SJCRH30 (cell line): Measurements from ENCODE around the gene AXL. TPM values are rescaled to one million over a fixed set of nuclear protein-coding genes. Genes with fewer than 3 reads are reported as not detected.
"Not testable (repeated sequence)": the region's sequence is repeated elsewhere in the genome, so short reads cannot be mapped to it uniquely, and the experiment has no call there.

ENCODE experiments used
- DNase-seq, 2 experiments: peaks; one replicate each; pipeline ENCODE4 v3.0.0-alpha.2; 2015 to 2020
- H3K27ac ChIP-seq: fragments of 250-450 bp; sonication (Bioruptor Pico); 2 replicates; pipeline ENCODE4 v1.5.1; 2020; ENCODE audit warnings: mild to moderate bottlenecking, moderate library complexity
- H3K27me3 ChIP-seq: fragments of 250-450 bp; sonication (Bioruptor Pico); 2 replicates; pipeline ENCODE4 v1.5.1; 2020; ENCODE audit warnings: mild to moderate bottlenecking, moderate library complexity
- H3K36me3 ChIP-seq: fragments of 250-450 bp; sonication (Bioruptor Pico); 2 replicates; pipeline ENCODE4 v1.5.1; 2020; ENCODE audit warnings: mild to moderate bottlenecking, moderate library complexity
- H3K4me1 ChIP-seq: fragments of 250-450 bp; sonication (Bioruptor Pico); 2 replicates; pipeline ENCODE4 v1.5.1; 2020; ENCODE audit warnings: mild to moderate bottlenecking, moderate library complexity
- H3K4me3 ChIP-seq: fragments of 250-450 bp; sonication (Bioruptor Pico); 2 replicates; pipeline ENCODE4 v1.5.1; 2020; ENCODE audit warnings: mild to moderate bottlenecking, moderate library complexity
- H3K9me3 ChIP-seq: fragments of 250-450 bp; sonication (Bioruptor Pico); replicated peaks from 2 replicates; pipeline ENCODE4 v1.5.1; 2020; ENCODE audit warnings: mild to moderate bottlenecking, moderate library complexity
- total RNA-seq: library from RNA; depleted of rRNA; stranded (reverse); fragments of >200 nt; shearing (Covaris generic); gene quantifications from 2 replicates; pipeline ENCODE4 v1.2.3, GENCODE V29; 2014; rRNA removed

AXL gene
- 24.1 and 25.1 TPM in 2 replicates for total RNA-seq

DNA sequence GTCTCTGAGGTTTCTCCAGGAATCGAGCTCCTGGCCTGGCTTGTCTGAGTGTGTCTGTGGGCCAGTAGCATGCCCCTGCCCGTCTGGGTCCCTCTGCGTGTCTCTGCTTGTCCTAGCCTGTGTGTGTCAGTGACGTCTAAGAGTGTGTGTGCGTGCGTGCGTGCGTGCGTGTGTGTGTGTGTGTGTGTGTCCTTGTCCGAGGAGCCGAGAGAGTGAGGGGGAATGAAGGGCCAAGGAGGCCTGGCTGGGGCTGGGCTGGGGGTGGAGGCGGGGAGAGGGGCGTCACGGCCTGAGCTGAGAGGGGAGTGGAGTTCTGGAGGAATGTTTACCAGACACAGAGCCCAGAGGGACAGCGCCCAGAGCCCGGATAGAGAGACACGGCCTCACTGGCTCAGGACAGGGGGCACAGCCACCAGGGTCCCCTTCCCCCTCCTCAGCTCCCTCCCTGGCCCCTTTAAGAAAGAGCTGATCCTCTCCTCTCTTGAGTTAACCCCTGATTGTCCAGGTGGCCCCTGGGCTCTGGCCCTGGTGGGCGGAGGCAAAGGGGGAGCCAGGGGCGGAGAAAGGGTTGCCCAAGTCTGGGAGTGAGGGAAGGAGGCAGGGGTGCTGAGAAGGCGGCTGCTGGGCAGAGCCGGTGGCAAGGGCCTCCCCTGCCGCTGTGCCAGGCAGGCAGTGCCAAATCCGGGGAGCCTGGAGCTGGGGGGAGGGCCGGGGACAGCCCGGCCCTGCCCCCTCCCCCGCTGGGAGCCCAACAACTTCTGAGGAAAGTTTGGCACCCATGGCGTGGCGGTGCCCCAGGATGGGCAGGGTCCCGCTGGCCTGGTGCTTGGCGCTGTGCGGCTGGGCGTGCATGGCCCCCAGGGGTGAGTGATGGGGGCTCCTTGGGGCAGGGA lies at the start of gene AXL:
AXL (plus strand) TSS at position 609 of the 893 bp plus-strand sequence; CDS start at position 779, 170 bp downstream.
- peak; percentile 76 to 80 for DNase-seq
- Histone ChIP-seq H3K4me1 (peaks cover 14% of the 10 kb centered on the region), H3K4me3 (peak within 1 kb of the TSS; percentile 76), H3K27ac (peak within 1 kb of the TSS; percentile 24; the same call in 1 of the 2 replicates), H3K36me3 (peaks cover 6% of the 10 kb centered on the region; the same call in 1 of the 2 replicates), H3K9me3 (no peaks in the 10 kb centered on the region), H3K27me3 (no peaks in the 10 kb centered on the region)

DNA sequence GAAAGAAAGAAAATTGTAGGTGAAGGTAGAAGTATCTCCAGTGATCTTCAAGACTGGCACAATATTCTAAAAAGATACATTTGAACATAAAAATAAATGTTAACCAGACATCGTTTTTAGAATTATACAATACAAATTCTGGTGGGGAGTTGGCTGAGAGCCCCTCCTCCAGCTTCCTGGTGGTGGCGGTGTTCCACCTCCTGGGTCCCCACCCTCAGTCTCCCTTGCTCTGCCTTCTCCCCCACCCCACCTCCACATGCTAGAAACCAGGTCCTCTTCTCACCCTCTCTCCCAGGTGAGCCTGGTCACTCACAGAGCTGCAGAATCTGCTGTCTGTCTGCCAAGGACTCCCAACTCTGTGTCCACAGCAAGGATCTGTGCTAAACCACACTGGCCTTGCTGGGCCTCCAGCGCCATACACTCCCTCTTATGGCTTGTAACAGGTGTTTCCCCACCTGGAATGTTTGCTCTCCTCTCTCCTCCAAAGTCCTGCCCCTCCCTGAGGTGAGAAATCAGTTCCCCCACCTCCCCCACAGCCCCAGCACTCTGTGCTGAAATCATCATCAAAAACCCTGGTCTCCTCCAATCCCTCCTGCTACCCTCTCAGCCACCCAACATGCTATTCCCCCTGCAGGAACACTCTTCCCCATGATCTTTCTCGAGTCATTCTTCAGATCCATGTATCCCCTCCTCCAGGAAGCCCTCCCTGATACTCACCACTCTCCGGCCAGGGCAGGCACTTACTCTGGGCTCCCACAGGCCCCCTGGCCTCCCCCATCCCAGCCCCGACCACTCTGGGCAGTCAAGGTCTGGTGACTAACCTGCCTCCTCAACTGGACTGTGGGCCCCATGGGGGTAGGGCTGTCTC lies 46.5 kb upstream of the AXL start:
- no peaks in the 10 kb centered on the region for H3K9me3 ChIP-seq
- no peak for DNase-seq
- no peaks in the 10 kb centered on the region for H3K36me3 ChIP-seq
- H3K27me3 ChIP-seq, result peaks cover 13% of the 10 kb centered on the region
- H3K4me3 ChIP-seq, result no peak overlapping the region
- H3K27ac ChIP-seq, result no peak overlapping the region
- peaks cover 4% of the 10 kb centered on the region; the same call in 1 of the 2 replicates for H3K4me1 ChIP-seq

DNA sequence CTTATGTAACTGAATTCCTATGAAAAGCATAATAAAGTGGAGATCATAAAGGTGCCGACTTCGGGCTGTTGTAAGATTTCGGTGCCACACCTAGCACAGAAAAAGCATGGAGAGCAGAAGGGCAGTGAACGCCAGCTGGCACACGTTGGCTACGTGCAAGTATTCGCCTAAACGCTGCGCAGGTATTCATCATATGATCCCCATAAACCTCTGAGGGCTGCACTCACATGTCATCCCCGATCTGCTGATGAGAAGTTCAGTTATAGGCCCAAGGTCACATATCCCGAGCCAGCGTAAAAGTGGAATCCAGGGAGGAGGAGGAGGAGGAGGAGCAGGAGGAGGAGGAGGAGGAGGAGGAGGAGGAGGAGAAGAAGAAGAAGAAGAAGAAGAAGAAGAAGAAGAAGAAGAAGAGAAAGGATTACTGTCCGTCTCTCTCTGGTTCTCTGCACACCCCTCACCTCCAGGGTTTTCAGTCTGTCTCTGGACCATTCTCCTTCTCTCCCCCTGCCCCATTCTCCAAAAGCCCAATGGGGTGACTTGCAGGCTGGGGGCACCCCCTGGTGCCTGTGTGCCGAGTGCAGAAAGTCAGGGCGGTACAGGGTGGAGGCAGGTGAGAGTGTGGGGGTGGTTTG lies 44.6 kb upstream of the AXL start:
- no peak overlapping the region for H3K4me3 ChIP-seq
- no peaks in the 10 kb centered on the region for H3K9me3 ChIP-seq
- peaks cover 4% of the 10 kb centered on the region; the same call in 1 of the 2 replicates for H3K4me1 ChIP-seq

DNA sequence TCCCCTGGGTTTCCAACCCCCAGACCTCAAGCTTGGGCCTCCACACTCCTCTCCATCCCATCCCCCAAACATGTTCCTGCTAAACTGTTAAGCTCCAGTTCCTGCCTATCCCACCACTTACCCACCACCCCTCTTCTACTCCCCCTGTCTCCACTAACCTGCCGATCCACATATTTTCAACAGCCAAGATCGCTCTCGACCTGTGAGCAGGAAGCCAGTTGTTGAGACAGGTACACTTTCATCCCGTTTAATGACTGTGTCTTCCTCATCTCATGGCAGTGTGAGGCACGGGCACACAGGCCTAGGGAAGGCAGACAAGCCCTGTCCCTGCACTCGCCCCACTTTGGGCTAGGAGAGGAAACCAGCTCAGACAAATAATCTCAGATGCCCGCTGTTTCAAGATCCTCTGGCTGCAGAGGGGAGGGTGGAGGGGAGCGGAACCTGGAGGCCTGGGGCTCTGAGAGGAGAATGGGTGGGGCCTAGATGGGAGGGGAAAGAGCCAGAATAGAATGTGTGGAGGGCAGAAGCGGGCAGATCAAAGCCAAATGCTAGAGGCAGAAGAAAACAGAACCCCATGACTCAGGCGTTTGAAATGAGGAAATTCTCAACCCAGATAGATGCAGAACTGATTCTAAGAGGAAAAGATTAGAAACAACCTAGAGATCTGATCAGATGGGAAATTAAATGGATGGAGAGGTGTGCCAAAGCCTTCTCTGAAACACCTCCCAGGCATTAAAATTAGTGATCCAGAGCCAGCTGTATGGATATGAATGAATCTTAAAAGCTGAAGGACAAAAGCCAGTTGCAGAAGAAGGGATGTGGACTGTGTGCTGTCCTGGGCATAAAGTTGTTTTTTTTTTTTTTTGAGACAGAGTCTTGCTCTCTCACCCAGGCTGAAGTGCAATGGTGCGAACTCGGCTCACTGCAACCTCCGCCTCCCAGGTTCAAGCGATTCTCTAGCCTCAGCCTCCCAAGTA lies 42.9 kb upstream of the AXL start:
- peak; percentile 29 to 39 for DNase-seq
- Histone ChIP-seq H3K9me3 (no peaks in the 10 kb centered on the region), H3K27ac (no peak overlapping the region), H3K27me3 (peaks cover 6% of the 10 kb centered on the region), H3K36me3 (no peaks in the 10 kb centered on the region), H3K4me3 (no peak overlapping the region), H3K4me1 (peaks cover 4% of the 10 kb centered on the region; the same call in 1 of the 2 replicates)

More for the DNA sequence above, 44.6 kb upstream of the AXL start:
- DNase-seq, result no peak
- Histone ChIP-seq H3K27ac (no peak overlapping the region), H3K27me3 (peaks cover 13% of the 10 kb centered on the region), H3K36me3 (no peaks in the 10 kb centered on the region)

DNA sequence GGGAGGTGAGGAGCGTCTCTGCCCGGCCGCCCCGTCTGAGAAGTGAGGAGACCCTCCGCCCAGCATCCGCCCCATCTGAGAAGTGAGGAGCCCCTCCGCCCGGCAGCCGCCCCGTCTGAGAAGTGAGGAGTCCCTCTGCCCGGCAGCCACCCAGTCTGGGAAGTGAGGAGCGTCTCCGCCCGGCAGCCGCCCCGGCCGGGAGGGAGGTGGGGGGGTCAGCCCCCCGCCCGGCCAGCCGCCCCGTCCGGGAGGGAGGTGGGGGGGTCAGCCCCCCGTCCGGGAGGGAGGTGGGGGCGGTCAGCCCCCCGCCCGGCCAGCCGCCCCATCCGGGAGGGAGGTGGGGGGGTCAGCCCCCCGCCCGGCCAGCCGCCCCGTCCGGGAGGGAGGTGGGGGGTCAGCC lies 38.9 kb upstream of the AXL start:
- not testable (repeated sequence) for H3K4me3 ChIP-seq, DNase-seq, H3K27ac ChIP-seq, H3K36me3 ChIP-seq, H3K9me3 ChIP-seq, H3K4me1 ChIP-seq, H3K27me3 ChIP-seq

DNA sequence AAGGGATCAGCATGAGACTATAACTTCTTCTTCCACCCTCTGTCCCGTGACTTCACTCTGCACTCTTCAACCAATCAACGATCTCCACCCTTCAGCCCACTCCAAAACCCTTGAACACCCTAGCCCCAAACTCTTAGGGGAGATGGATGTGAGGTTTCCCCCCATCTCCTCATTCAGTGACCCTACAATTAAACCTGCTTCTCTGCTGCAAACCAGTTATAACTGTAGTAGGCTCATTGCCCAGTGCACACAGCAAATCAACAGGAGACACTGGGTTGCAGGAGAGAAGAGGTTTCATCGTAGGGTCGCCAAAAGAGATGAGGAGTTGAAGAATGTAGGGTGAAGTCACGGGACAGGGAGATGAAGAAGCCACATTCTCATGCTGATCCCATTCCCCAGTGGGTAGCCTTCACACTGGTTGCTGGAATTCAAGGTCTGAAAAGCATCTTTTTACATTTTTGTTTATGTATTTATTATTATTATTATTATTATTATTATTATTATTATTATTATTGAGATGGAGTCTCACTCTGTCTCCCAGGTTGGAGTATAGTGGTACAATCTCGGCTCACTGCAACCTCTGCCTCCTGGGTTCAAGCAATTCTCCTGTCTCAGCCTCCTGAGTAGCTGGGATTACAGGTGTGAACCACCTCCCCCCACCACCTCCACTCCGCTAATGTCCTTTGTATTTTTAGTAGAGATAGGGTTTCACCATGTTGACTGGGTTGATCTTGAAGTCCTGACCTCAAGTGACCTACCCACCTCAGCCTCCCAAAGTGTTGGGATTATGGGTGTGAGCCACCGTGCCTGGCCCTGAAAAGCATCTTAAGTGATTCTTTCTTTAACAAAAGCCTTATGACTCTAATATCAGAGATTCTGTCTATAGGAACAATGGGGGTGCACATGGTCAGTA lies 31.8 kb upstream of the AXL start:
- DNase-seq, result no peak

DNA sequence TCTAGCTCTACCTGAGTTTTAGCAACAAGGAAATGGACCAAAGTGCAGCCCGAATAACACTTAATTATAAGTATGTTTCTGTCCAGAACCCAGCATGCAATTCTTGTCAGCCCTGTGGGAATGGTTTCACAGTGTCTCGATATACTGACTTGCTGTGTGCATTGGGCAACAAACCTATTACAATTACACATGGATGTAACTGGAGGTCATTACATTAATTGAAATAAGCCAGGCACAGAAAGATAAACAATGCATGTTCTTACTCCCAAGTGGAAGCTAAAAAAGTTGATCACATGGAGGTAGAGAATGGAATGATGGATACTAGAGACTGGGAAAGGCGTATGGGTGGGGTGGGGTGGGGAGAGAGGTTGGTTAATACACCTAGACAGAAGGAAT lies 31.1 kb upstream of the AXL start:
- H3K27me3 ChIP-seq, result peaks cover 31% of the 10 kb centered on the region

More for the DNA sequence above, 31.8 kb upstream of the AXL start:
- Histone ChIP-seq H3K36me3 (no peaks in the 10 kb centered on the region), H3K27ac (no peak overlapping the region), H3K9me3 (no peaks in the 10 kb centered on the region), H3K27me3 (peaks cover 25% of the 10 kb centered on the region), H3K4me3 (no peak overlapping the region), H3K4me1 (no peaks in the 10 kb centered on the region)

DNA sequence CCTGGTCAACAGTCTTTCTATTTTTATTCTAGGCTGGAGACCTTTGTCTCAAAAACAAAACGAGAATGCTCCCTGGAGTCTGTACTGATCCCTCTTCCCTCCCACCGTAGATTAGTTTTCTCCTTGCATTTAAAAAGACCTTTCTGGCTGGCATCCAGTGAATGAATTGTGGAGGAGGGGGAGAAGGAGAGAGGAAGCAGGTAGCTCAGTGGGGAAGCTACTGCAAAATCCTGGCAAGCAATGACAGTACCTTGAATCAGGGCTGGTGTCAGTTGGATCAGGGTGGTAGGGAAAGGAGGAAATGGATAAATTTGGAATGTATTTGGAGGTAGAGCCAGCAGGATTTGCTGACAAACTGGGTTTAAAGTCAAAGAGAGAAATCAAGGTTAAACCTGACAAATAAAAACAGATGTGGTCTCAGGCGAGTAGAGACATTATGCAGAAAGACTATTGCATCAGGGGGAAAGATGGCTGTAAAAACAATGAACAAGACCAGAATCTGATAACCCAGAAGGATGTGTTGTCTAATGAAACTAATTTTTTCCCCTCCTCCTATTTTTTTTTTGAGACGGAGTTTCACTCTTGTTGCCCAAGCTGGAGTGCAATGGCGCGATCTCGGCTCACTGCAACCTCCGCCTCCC lies 29.5 kb upstream of the AXL start:
- Histone ChIP-seq H3K27ac (no peak overlapping the region), H3K36me3 (no peaks in the 10 kb centered on the region), H3K4me3 (no peak overlapping the region), H3K4me1 (no peaks in the 10 kb centered on the region), H3K9me3 (no peaks in the 10 kb centered on the region), H3K27me3 (peaks cover 38% of the 10 kb centered on the region)
- DNase-seq, result no peak

More for the DNA sequence above, 31.1 kb upstream of the AXL start:
- Histone ChIP-seq H3K27ac (no peak overlapping the region), H3K4me1 (no peaks in the 10 kb centered on the region), H3K4me3 (no peak overlapping the region), H3K9me3 (no peaks in the 10 kb centered on the region), H3K36me3 (no peaks in the 10 kb centered on the region)
- DNase-seq, result no peak

DNA sequence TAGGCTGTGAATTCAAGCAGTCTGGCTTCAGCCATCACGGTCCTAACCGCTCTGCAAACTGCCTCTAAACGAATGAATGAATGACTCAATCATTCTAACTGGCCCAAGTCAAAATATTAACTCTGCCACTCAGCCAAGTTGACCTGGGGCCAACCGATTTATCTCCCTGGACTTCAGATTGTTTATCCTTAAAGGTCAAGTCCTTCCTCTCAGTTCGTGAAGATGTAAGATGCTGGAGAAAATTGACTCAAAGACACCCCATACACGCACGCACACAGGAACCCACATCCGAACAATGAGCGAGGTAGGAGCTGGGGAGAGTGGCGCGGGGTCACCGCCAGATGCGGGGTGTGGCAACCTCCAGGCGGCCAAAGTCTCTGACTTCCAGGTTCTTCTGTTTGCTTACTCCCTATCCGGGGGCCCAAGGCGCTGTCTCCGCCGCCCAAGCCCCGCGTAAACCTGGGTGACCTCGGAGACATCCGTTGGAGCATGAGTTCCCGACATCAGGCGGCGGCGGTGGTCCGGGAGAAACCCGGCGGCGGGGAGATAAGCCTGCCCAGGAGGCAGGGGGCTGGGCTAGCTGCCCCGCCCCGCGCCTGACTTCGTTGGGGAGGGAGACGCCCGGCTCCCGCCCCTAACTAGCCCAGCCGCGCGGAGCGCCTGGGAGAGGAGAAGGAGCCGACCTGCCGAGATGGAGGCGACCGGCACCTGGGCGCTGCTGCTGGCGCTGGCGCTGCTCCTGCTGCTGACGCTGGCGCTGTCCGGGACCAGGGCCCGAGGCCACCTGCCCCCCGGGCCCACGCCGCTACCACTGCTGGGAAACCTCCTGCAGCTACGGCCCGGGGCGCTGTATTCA lies 26.2 kb upstream of the AXL start, which contains the start of gene CYP2S1:
CYP2S1 (plus strand) TSS at position 646 of the 856 bp plus-strand sequence; CDS start at position 692, 46 bp downstream.
- no peak for DNase-seq
- H3K9me3 ChIP-seq, result no peaks in the 10 kb centered on the region
- H3K27ac ChIP-seq, result no peak within 1 kb of the TSS
- H3K4me1 ChIP-seq, result no peaks in the 10 kb centered on the region
- peaks cover 41% of the 10 kb centered on the region for H3K27me3 ChIP-seq
- H3K36me3 ChIP-seq, result no peaks in the 10 kb centered on the region
- H3K4me3 ChIP-seq, result no peak within 1 kb of the TSS

DNA sequence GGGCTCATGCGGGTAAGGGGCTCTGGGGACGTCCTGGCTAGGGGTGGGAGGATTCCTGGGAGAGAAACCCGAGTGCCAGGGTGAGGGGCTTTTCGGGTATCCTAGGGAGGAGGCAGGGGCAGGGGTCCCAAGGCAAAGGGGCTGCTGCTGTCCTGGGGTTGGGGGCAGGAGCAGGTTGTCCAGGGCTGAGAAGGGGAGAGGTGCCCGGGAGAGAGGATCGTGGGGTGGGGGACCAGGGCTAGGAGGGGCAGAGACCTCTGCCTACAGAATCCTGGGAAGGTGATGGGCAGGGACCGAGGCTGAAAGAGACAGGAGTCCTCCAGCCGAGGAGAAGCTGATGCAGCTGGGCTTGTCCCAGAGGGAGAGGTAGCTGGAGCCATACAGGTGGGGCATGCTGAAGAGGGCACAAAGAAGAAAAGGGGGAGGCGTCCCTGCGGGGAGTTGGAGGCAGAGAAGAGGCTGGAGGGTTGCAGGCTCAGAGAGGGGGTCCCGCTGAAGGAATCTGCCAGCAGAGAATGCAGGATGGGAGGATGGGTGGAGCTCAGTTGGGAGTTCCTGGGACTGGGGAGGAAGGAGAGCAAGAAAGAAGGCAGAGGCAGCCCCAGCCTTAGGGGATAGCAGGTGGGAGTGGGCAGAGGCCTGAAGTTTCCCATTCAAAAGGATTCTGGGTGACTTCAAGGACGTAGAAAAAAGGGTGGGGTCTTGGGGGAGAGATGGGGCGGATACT lies 25.4 kb upstream of the AXL start:
- H3K4me3 ChIP-seq, result no peak overlapping the region
- peaks cover 49% of the 10 kb centered on the region for H3K27me3 ChIP-seq

DNA sequence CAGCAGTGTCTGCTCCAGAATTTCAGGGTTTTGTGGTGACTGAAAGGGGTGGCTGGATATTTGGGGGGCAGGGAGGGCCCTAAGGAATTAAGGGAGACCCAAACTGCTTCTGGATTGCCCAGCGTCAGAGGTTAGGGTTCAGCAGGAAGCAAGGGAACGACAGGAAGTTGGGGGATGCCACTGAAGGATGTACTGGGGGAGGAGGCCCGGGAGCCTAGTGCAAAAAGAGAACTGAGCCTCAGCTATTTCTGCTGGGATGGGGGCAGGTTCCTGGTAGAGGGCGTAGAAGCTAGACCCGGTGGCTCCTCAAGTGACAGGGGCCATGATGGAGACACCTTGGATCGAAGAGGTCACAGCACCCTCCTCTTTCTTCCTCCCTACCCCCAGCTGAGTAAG lies 24.9 kb upstream of the AXL start:
- DNase-seq, result no peak
- H3K9me3 ChIP-seq, result no peaks in the 10 kb centered on the region
- no peak overlapping the region for H3K27ac ChIP-seq
- no peaks in the 10 kb centered on the region for H3K36me3 ChIP-seq
- peaks cover 49% of the 10 kb centered on the region for H3K27me3 ChIP-seq
- H3K4me3 ChIP-seq, result no peak overlapping the region
- H3K4me1 ChIP-seq, result no peaks in the 10 kb centered on the region

More for the DNA sequence above, 25.4 kb upstream of the AXL start:
- no peak for DNase-seq
- Histone ChIP-seq H3K9me3 (no peaks in the 10 kb centered on the region), H3K27ac (no peak overlapping the region), H3K4me1 (no peaks in the 10 kb centered on the region), H3K36me3 (no peaks in the 10 kb centered on the region)
